CD4-positive, alpha-beta T cell treated with Interleukin-4 for 1 hour (primary cell): ENCODE data around the gene DGKG.

Experiments
- DNase-seq, 2 donors: peaks; one replicate each; pipeline ENCODE4 v3.0.0-alpha.2; 2020 to 2022

The DGKG gene

GRCh38 chr3:186366206-186366605 lies 4.2 kb upstream of the DGKG start:
- DNase-seq = no peak

- DNase-seq = no peak
These were observed 3.4 kb upstream of the DGKG start for GRCh38 chr3:186365202-186365974.

- DNase-seq = no peak
These were observed 954 bp upstream of the DGKG start for GRCh38 chr3:186362988-186363387.

GRCh38 chr3:186362537-186362842 lies 456 bp upstream of the DGKG start:
- DNase-seq = no peak

- no peak for DNase-seq
These were observed 730 bp downstream of the DGKG start for GRCh38 chr3:186361246-186361761.

- no peak for DNase-seq
These were observed 1.3 kb downstream of the DGKG start for GRCh38 chr3:186360779-186361178.

GRCh38 chr3:186359078-186359477 lies 3.0 kb downstream of the DGKG start:
- DNase-seq = no peak

GRCh38 chr3:186356152-186356551 lies 5.9 kb downstream of the DGKG start:
- DNase-seq = no peak

GRCh38 chr3:186354100-186354499 lies 7.9 kb downstream of the DGKG start:
- no peak for DNase-seq

- DNase-seq = no peak
These were observed 9.7 kb downstream of the DGKG start for GRCh38 chr3:186352369-186352768.

GRCh38 chr3:186342197-186342596 lies 19.8 kb downstream of the DGKG start:
- no peak for DNase-seq

GRCh38 chr3:186340204-186340603 lies 21.8 kb downstream of the DGKG start:
- DNase-seq = no peak

- DNase-seq = no peak
These were observed 22.7 kb downstream of the DGKG start for GRCh38 chr3:186339180-186339918.

- DNase-seq = no peak
These were observed 28.8 kb downstream of the DGKG start for GRCh38 chr3:186333256-186333655.

- DNase-seq = no peak
These were observed 31.1 kb downstream of the DGKG start for GRCh38 chr3:186330772-186331460.

GRCh38 chr3:186329589-186329988 lies 32.4 kb downstream of the DGKG start:
- DNase-seq = no peak

GRCh38 chr3:186327912-186328487 lies 34.0 kb downstream of the DGKG start:
- DNase-seq = no peak

- DNase-seq = no peak
These were observed 39.3 kb downstream of the DGKG start for GRCh38 chr3:186322761-186323160.

- DNase-seq = no peak
These were observed 40.3 kb downstream of the DGKG start for GRCh38 chr3:186321746-186322145.

- DNase-seq = no peak
These were observed 41.0 kb downstream of the DGKG start for GRCh38 chr3:186320862-186321568.

GRCh38 chr3:186319945-186320344 lies 42.1 kb downstream of the DGKG start:
- no peak for DNase-seq

- no peak for DNase-seq
These were observed 43.9 kb downstream of the DGKG start for GRCh38 chr3:186318135-186318534.

GRCh38 chr3:186317478-186317877 lies 44.6 kb downstream of the DGKG start:
- no peak for DNase-seq
